ENCODE data around the gene SLCO2A1.

- TF ChIP-seq POLR2A (IDR thresholded peaks at IDR 0.05), result no peak
- TF ChIP-seq, protein P1, sequence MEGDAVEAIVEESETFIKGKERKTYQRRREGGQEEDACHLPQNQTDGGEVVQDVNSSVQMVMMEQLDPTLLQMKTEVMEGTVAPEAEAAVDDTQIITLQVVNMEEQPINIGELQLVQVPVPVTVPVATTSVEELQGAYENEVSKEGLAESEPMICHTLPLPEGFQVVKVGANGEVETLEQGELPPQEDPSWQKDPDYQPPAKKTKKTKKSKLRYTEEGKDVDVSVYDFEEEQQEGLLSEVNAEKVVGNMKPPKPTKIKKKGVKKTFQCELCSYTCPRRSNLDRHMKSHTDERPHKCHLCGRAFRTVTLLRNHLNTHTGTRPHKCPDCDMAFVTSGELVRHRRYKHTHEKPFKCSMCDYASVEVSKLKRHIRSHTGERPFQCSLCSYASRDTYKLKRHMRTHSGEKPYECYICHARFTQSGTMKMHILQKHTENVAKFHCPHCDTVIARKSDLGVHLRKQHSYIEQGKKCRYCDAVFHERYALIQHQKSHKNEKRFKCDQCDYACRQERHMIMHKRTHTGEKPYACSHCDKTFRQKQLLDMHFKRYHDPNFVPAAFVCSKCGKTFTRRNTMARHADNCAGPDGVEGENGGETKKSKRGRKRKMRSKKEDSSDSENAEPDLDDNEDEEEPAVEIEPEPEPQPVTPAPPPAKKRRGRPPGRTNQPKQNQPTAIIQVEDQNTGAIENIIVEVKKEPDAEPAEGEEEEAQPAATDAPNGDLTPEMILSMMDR (IDR thresholded peaks at IDR 0.05), result no peak
Observed at GRCh38 chr3:133932009-133932408, 97.7 kb downstream of the SLCO2A1 start.
